ENCODE data around the gene SMIM15. TPM values are rescaled to one million over a fixed set of nuclear protein-coding genes. Genes with fewer than 3 reads are reported as not detected.

Gene SMIM15
- total and polyA plus RNA-seq, 8 donors, result 53.3 to 78.0 (median 68.8) TPM

- H3K9me3 ChIP-seq, result no peaks in the 10 kb centered on the region
- no peaks in the 10 kb centered on the region for H3K27me3 ChIP-seq
- intact Hi-C loops (cut with DNase I), result no loop called here
- H3K27ac ChIP-seq, result no peak overlapping the region
- peak; percentile 60 for ATAC-seq
- TF ChIP-seq CTCF (IDR thresholded peaks at IDR 0.05), result no peak
- H3K4me3 ChIP-seq, result no peak overlapping the region
- DNase-seq, result peak in 1 of 4 donors; percentile 30
- H3K36me3 ChIP-seq, result no peaks in the 10 kb centered on the region
- peaks cover 0 to 1% of the 10 kb centered on the region in 2 donors for H3K4me1 ChIP-seq
These were observed 14.8 kb upstream of the SMIM15 start for GRCh38 chr5:61177070-61177469.

- no peaks in the 10 kb centered on the region for H3K27me3 ChIP-seq
- no peaks in the 10 kb centered on the region for H3K9me3 ChIP-seq
- peak; percentile 57 for ATAC-seq
- TF ChIP-seq CTCF (IDR thresholded peaks at IDR 0.05), result no peak
- no peak overlapping the region for H3K4me3 ChIP-seq
- DNase-seq, result no peak
- H3K36me3 ChIP-seq, result no peaks in the 10 kb centered on the region
- intact Hi-C loops (cut with DNase I), result no loop called here
- no peak overlapping the region for H3K27ac ChIP-seq
- no peaks in the 10 kb centered on the region for H3K4me1 ChIP-seq
These were observed 14.4 kb upstream of the SMIM15 start for GRCh38 chr5:61176631-61177030.

GRCh38 chr5:61171479-61171878 is 9.2 kb upstream of the SMIM15 start:
- DNase-seq (no peak), ATAC-seq (no peak)
- H3K27me3 ChIP-seq, result no peaks in the 10 kb centered on the region
- no peak overlapping the region for H3K27ac ChIP-seq
- H3K4me3 ChIP-seq, result no peak overlapping the region
- intact Hi-C loops (cut with DNase I), result no loop called here
- no peaks in the 10 kb centered on the region for H3K9me3 ChIP-seq
- TF ChIP-seq CTCF (IDR thresholded peaks at IDR 0.05), result no peak
- no peaks in the 10 kb centered on the region for H3K4me1 ChIP-seq
- no peaks in the 10 kb centered on the region for H3K36me3 ChIP-seq

GRCh38 chr5:61168951-61169350 is 6.7 kb upstream of the SMIM15 start:
- Histone ChIP-seq H3K36me3 (no peaks in the 10 kb centered on the region), H3K27me3 (no peaks in the 10 kb centered on the region), H3K4me3 (no peak overlapping the region), H3K9me3 (no peaks in the 10 kb centered on the region), H3K4me1 (no peaks in the 10 kb centered on the region), H3K27ac (no peak overlapping the region)
- DNase-seq, result no peak
- TF ChIP-seq CTCF (IDR thresholded peaks at IDR 0.05), result no peak
- intact Hi-C loops (cut with DNase I), result no loop called here
- no peak for ATAC-seq

- no peaks in the 10 kb centered on the region for H3K36me3 ChIP-seq
- peaks cover 0 to 9% of the 10 kb centered on the region in 2 donors for H3K4me1 ChIP-seq
- H3K4me3 ChIP-seq, result no peak overlapping the region
- no peaks in the 10 kb centered on the region for H3K9me3 ChIP-seq
- intact Hi-C loops (cut with DNase I), result no loop called here
- H3K27ac ChIP-seq, result no peak overlapping the region
- ATAC-seq, result peak; percentile 45
- DNase-seq, result peak in 1 of 4 donors; percentile 50
- no peaks in the 10 kb centered on the region for H3K27me3 ChIP-seq
- peak in 1 of 2 donors; percentile 34 for TF ChIP-seq CTCF (IDR thresholded peaks at IDR 0.05)
These were observed 5.1 kb upstream of the SMIM15 start for GRCh38 chr5:61167382-61167781.
